Body of pancreas (tissue), 4 donors: ENCODE data around the gene PAIP1. TPM values are rescaled to one million over a fixed set of nuclear protein-coding genes. Genes with fewer than 3 reads are reported as not detected.

Source experiments
- ATAC-seq: fragments of 150-250 bp; one replicate; pipeline ENCODE4 v1.9.1; 2016
- DNase-seq, 4 donors: peaks; one replicate each; pipeline ENCODE4 v3.0.0-alpha.2; 2019
- H3K27ac ChIP-seq, 4 donors: fragments of 200-600 bp; sonication (generic); 1 replicate in 3 of 4; 2 replicates in 1 of 4; pipeline versions ENCODE4 v1.5.1 to v1.6.1; 2016 to 2019; ENCODE audit warnings: mild to moderate bottlenecking in 1 of 4, mixed read lengths in 1 of 4, moderate library complexity in 1 of 4
- H3K27me3 ChIP-seq, 2 donors: fragments of 200-600 bp; sonication (generic); one replicate each; pipeline ENCODE4 v1.6.0; 2016; ENCODE audit warnings: mild to moderate bottlenecking in 1 of 2
- H3K36me3 ChIP-seq, 2 donors: fragments of 200-600 bp; sonication (generic); replicated peaks in 1 of 2; 2 replicates each; pipeline ENCODE4 v1.5.1; 2016; ENCODE audit warnings: low read depth in 2 of 2; ENCODE audit not compliant: insufficient read depth in 1 of 2
- H3K4me1 ChIP-seq: fragments of 200-600 bp; sonication (generic); one replicate; pipeline ENCODE4 v1.6.0; 2016
- H3K4me3 ChIP-seq, 2 donors: fragments of 200-600 bp; sonication (generic); 1 replicate in 1 of 2; 2 replicates in 1 of 2; pipeline ENCODE4 v1.5.1; 2016 to 2019
- H3K9me3 ChIP-seq, 3 donors: fragments of 200-600 bp; sonication (generic); 1 replicate in 2 of 3; 2 replicates in 1 of 3; pipeline ENCODE4 v1.5.1; 2016
- CTCF ChIP-seq, 7 experiments: fragments of 450-650 bp in 4 of 7; fragments of 200-600 bp in 3 of 7; sonication (generic) in 3 of 7; IDR thresholded peaks; one replicate each; pipeline ENCODE4 v1.5.1; 2016 to 2019; ENCODE audit warnings: antibody characterized with exemption in 7 of 7
- POLR2A ChIP-seq, 3 donors: fragments of 450-650 bp; IDR thresholded peaks; one replicate each; pipeline ENCODE4 v1.6.1; 2016; ENCODE audit warnings: antibody characterized with exemption in 3 of 3, mild to moderate bottlenecking in 2 of 3
- WGBS, 2 donors: methylation state at CpG; one replicate each; pipeline ENCODE4 v1.1.5; 2017; 5-methylcytosine and 5-hydroxymethylcytosine counted together
- intact Hi-C: fragments of 100-400 bp; cut with DNase I; formaldehyde crosslinking; loops from one replicate; pipeline ENCODE4 v1.15.1; 2023
- total RNA-seq, 2 donors: library from RNA; depleted of rRNA; stranded (reverse); fragments of >200 nt; gene quantifications; one replicate each; pipeline ENCODE4 v1.1.0, GENCODE V29; 2016

Gene PAIP1
- total RNA-seq, 2 donors from 2014 or later, result 33.6 to 45.1 TPM

- no peaks in the 10 kb centered on the region for H3K27me3 ChIP-seq
- 44 to 55% methylated on average over 5 of the region's 5 CpGs for WGBS, 2 donors
- peak overlapping the region in 1 of 4 donors; percentile 19 for H3K27ac ChIP-seq
- no peak overlapping the region for H3K4me3 ChIP-seq
- DNase-seq (peak in 3 of 4 donors; percentile 14 to 32 (median 17)), ATAC-seq (peak; percentile 81)
- no peak for TF ChIP-seq CTCF (IDR thresholded peaks at IDR 0.05)
- no peak for TF ChIP-seq POLR2A (IDR thresholded peaks at IDR 0.05)
- no peaks in the 10 kb centered on the region for H3K9me3 ChIP-seq
- H3K36me3 ChIP-seq, result no peaks in the 10 kb centered on the region
- intact Hi-C loops, result no loop called here
- H3K4me1 ChIP-seq, result no peaks in the 10 kb centered on the region
These were observed 59.4 kb downstream of the PAIP1 start for GRCh38 chr5:43497311-43498104.

- no peak overlapping the region for H3K27ac ChIP-seq
- H3K4me1 ChIP-seq, result no peaks in the 10 kb centered on the region
- no peaks in the 10 kb centered on the region for H3K9me3 ChIP-seq
- TF ChIP-seq CTCF (IDR thresholded peaks at IDR 0.05) (no peak), POLR2A (IDR thresholded peaks at IDR 0.05) (no peak)
- no peaks in the 10 kb centered on the region for H3K36me3 ChIP-seq
- no peaks in the 10 kb centered on the region for H3K27me3 ChIP-seq
- 100% methylated on average over 1 of the region's 1 CpG for WGBS, 2 donors
- ATAC-seq (no peak), DNase-seq (no peak)
- intact Hi-C loops, result no loop called here
- H3K4me3 ChIP-seq, result no peak overlapping the region
These were observed 65.6 kb downstream of the PAIP1 start for GRCh38 chr5:43491326-43491725.

GRCh38 chr5:43486353-43486752, 70.5 kb downstream of the PAIP1 start:
- ATAC-seq (no peak), DNase-seq (no peak)
- Histone ChIP-seq H3K4me3 (no peak overlapping the region), H3K4me1 (peaks cover 17% of the 10 kb centered on the region), H3K27me3 (no peaks in the 10 kb centered on the region), H3K36me3 (no peaks in the 10 kb centered on the region), H3K9me3 (no peaks in the 10 kb centered on the region), H3K27ac (no peak overlapping the region)
- no peak for TF ChIP-seq CTCF (IDR thresholded peaks at IDR 0.05)
- no peak for TF ChIP-seq POLR2A (IDR thresholded peaks at IDR 0.05)
- 65 to 68% methylated on average over 3 of the region's 3 CpGs for WGBS, 2 donors
- intact Hi-C loops, result no loop called here

GRCh38 chr5:43485406-43485805, 71.5 kb downstream of the PAIP1 start:
- DNase-seq (no peak), ATAC-seq (no peak)
- no peak overlapping the region for H3K27ac ChIP-seq

More at GRCh38 chr5:43485406-43485805, 71.5 kb downstream of the PAIP1 start:
- Histone ChIP-seq H3K4me1 (peaks cover 17% of the 10 kb centered on the region), H3K36me3 (no peaks in the 10 kb centered on the region), H3K27me3 (no peaks in the 10 kb centered on the region), H3K4me3 (no peak overlapping the region), H3K9me3 (no peaks in the 10 kb centered on the region)
- WGBS, 2 donors, result 96 to 100% methylated on average over 2 of the region's 2 CpGs
- TF ChIP-seq CTCF (IDR thresholded peaks at IDR 0.05), result no peak
- intact Hi-C loops, result no loop called here
